WTC11 (cell line): ENCODE data around the gene UBE2E1.

Source experiments
- CTCF ChIP-seq: fragments of 200-600 bp; IDR thresholded peaks from 2 replicates; pipeline ENCODE4 v1.8.0; 2022; ENCODE audit warnings: antibody characterized with exemption
- E2F1 ChIP-seq: sonication (generic); formaldehyde crosslinking; IDR thresholded peaks from 2 replicates; pipeline ENCODE4 v1.8.0; 2022; ENCODE audit warnings: mild to moderate bottlenecking, missing genetic modification reagents
- E2F4 ChIP-seq: sonication (generic); formaldehyde crosslinking; IDR thresholded peaks from 2 replicates; pipeline ENCODE4 v1.8.1; 2022; ENCODE audit warnings: low read depth, mild to moderate bottlenecking, moderate library complexity, missing genetic modification reagents, borderline replicate concordance
- E2F5 ChIP-seq: sonication (generic); formaldehyde crosslinking; IDR thresholded peaks from 2 replicates; pipeline ENCODE4 v1.8.1; 2022; ENCODE audit warnings: mild to moderate bottlenecking, moderate library complexity, missing genetic modification reagents
- FOXJ3 ChIP-seq: sonication (generic); formaldehyde crosslinking; IDR thresholded peaks from 2 replicates; pipeline ENCODE4 v1.9.0; 2021; ENCODE audit warnings: missing genetic modification reagents, mild to moderate bottlenecking, borderline replicate concordance
- IRF2 ChIP-seq: sonication (generic); formaldehyde crosslinking; IDR thresholded peaks from 2 replicates; pipeline ENCODE4 v1.8.0; 2022; ENCODE audit warnings: low read depth, missing genetic modification reagents, borderline replicate concordance
- JUN ChIP-seq: sonication (generic); formaldehyde crosslinking; IDR thresholded peaks from 2 replicates; pipeline ENCODE4 v1.8.0; 2023; ENCODE audit warnings: mild to moderate bottlenecking, missing genetic modification reagents
- MAX ChIP-seq: sonication (generic); formaldehyde crosslinking; IDR thresholded peaks from 2 replicates; pipeline ENCODE4 v1.8.0; 2022; ENCODE audit warnings: mild to moderate bottlenecking, missing genetic modification reagents
- TCF7 ChIP-seq: sonication (generic); formaldehyde crosslinking; IDR thresholded peaks from 2 replicates; pipeline ENCODE4 v1.8.0; 2022; ENCODE audit warnings: mild to moderate bottlenecking, low read depth, missing genetic modification reagents, moderate library complexity
- TEAD4 ChIP-seq: sonication (generic); formaldehyde crosslinking; IDR thresholded peaks from 2 replicates; pipeline ENCODE4 v1.8.0; 2022; ENCODE audit warnings: mild to moderate bottlenecking, missing genetic modification reagents
- ZNF219 ChIP-seq: sonication (generic); formaldehyde crosslinking; IDR thresholded peaks from 2 replicates; pipeline ENCODE4 v1.8.0; 2023; ENCODE audit warnings: missing genetic modification reagents, mild to moderate bottlenecking, borderline replicate concordance
- ZNF232 ChIP-seq: sonication (generic); formaldehyde crosslinking; IDR thresholded peaks from 2 replicates; pipeline ENCODE4 v1.8.0; 2022; ENCODE audit warnings: mild to moderate bottlenecking, missing genetic modification reagents
- ZNF396 ChIP-seq: fragments of 250-450 bp; sonication (Bioruptor Pico); IDR thresholded peaks from 2 replicates; pipeline ENCODE4 v1.8.0; 2021; ENCODE audit warnings: mild to moderate bottlenecking, moderate library complexity, borderline replicate concordance

GRCh38 chr3:23830869-23831484 is 25.2 kb downstream of the UBE2E1 start:
- TF ChIP-seq E2F1 (no peak), JUN (CRISPR knock-in tag) (no peak), ZNF232 (no peak), CTCF (no peak), IRF2 (CRISPR knock-in tag) (no peak), MAX (no peak), TCF7 (CRISPR knock-in tag) (no peak), E2F5 (CRISPR knock-in tag) (no peak), FOXJ3 (CRISPR knock-in tag) (no peak), TEAD4 (no peak), E2F4 (CRISPR knock-in tag) (no peak), ZNF396 (CRISPR knock-in tag) (no peak), ZNF219 (CRISPR knock-in tag) (no peak)
